Right lobe of liver (tissue), 4 donors: ENCODE results near the gene CARNS1.

ENCODE experiments used
- CTCF ChIP-seq, 4 donors: fragments of 200-600 bp in 3 of 4; fragments of 450-650 bp in 1 of 4; IDR thresholded peaks; one replicate each; pipeline versions ENCODE4 v1.5.1 to v1.8.0; 2016 to 2022; ENCODE audit warnings: antibody characterized with exemption in 4 of 4, mild to moderate bottlenecking in 2 of 4
- POLR2A ChIP-seq: fragments of 450-650 bp; IDR thresholded peaks from one replicate; pipeline ENCODE4 v1.6.1; 2017; ENCODE audit warnings: antibody characterized with exemption, mild to moderate bottlenecking
- donor health status: DM: no; HTN: no; CAD: no.
- donor health status: DM: no; HTN: no; CAD: no.
- donor health status: DM: no; HTN: yes; CAD: no.

DNA sequence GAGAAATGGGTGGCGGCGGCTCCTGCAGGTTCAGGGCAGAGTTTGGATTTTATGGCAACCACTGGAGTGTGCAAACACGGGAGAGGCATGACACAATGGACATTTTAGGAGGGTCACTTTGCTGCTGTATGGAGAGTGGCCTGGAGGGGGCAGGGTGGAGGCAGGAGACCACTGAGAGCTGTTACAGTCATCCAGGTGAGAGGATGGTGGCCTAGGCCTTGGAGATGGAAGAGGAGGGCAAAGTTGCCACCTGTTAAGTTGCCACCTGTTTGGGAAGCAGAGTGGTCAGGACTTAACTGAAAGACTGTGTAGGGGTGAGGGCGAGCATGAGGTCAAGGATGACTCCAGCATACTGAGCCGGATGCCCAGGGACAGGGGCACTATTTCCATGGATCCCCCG is 26.0 kb upstream of the CARNS1 start:
- peak; percentile 41 to 46 (median 46) for TF ChIP-seq CTCF (IDR thresholded peaks at IDR 0.05)
- TF ChIP-seq POLR2A: no peak
